Measurements from ENCODE around the gene LIMS2.

DNA sequence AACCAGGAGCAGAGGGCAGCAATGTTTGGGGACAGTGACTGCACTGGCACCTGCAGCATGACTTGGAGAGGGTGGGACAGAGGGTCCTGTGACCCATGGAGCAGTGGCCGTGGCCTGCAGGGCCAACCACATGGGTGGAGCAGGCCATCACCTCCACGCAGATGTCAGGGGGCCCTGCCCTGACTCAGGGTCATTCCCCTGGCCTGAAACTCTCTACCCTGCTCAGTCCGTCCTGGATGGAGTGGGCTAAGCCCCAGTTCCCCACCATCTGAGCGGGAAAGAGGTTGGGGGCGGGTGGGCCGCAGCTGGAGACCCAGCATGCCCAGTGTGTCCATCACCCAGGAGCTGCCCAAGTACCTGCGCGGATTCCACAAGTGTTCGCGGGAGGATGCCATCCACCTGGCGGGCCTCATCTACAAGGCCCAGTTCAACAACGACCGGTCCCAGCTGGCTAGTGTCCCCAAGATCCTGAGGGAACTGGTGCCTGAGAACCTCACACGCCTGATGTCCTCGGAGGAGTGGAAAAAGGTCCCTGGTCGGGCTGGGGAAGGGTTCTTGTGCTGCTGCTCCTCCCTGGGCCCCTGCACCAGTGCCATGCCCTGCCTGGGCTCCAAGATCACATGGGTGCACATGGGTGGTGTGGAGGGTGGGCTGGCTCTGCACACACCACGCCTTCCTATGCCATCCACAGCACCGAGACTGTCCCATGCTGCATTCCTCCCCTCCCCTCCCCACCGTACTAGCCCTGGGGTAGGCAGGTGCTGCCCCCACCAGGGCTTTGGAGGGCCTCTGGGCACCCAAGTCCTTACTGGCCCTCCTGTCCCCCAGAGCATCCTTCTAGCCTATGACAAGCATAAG lies 39.7 kb downstream of the LIMS2 start:
- TF ChIP-seq, protein P1, sequence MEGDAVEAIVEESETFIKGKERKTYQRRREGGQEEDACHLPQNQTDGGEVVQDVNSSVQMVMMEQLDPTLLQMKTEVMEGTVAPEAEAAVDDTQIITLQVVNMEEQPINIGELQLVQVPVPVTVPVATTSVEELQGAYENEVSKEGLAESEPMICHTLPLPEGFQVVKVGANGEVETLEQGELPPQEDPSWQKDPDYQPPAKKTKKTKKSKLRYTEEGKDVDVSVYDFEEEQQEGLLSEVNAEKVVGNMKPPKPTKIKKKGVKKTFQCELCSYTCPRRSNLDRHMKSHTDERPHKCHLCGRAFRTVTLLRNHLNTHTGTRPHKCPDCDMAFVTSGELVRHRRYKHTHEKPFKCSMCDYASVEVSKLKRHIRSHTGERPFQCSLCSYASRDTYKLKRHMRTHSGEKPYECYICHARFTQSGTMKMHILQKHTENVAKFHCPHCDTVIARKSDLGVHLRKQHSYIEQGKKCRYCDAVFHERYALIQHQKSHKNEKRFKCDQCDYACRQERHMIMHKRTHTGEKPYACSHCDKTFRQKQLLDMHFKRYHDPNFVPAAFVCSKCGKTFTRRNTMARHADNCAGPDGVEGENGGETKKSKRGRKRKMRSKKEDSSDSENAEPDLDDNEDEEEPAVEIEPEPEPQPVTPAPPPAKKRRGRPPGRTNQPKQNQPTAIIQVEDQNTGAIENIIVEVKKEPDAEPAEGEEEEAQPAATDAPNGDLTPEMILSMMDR (IDR thresholded peaks at IDR 0.05 in 4 of 5, conservative IDR thresholded peaks at IDR 0.05 in 1 of 5) = no peak
- no peak for TF ChIP-seq POLR2A (IDR thresholded peaks at IDR 0.05)

All from gastrocnemius medialis (tissue), 4 donors.